ENCODE data around the gene ZNF710. TPM values are rescaled to one million over a fixed set of nuclear protein-coding genes. Genes with fewer than 3 reads are reported as not detected.
A peak's percentile ranks its signal among the peaks of the same experiment; 100 is the strongest.
"Not testable (repeated sequence)": the region's sequence is repeated elsewhere in the genome, so short reads cannot be mapped to it uniquely, and the experiment has no call there.

The ZNF710 gene, protein sequence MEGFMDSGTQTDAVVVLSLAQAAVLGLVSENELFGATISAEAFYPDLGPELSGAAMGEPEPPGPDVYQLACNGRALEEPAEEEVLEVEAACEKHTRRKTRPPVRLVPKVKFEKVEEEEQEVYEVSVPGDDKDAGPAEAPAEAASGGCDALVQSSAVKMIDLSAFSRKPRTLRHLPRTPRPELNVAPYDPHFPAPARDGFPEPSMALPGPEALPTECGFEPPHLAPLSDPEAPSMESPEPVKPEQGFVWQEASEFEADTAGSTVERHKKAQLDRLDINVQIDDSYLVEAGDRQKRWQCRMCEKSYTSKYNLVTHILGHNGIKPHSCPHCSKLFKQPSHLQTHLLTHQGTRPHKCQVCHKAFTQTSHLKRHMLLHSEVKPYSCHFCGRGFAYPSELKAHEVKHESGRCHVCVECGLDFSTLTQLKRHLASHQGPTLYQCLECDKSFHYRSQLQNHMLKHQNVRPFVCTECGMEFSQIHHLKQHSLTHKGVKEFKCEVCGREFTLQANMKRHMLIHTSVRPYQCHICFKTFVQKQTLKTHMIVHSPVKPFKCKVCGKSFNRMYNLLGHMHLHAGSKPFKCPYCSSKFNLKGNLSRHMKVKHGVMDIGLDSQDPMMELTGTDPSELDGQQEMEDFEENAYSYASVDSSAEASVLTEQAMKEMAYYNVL
- total RNA-seq = 36.2 and 45.5 TPM in 2 replicates

DNA sequence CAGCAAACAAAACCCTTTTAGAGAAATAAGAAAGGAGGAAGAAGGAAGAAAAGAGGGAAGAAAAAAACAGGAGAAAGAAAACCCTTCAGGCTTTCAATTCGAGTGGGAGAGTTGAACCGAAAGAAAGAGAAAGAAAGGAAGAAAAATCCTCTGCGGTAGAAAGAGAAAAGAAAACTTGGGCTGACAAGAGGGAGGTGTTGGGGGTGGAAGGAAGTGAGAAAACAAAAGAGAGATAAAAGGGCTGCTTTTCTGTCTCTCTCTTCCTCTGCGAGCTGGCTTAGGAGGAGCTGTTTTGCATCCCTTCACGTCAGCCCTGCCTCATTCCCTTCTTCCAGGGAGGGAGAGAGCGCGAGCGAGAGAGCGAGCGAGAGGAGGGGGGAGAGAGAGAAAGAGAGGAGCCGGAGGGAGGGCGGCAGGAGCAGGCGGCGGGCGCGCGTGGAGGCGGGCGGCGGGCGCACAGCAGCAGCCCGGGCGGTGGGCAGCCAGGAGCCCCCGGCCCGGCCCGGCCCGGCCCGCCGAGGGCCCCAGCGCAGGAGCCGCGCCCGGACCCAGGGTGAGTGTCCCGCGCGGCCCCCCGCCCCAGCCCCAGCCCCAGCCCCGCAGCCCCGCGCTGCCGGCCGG lies at the start of gene ZNF710:
TSS of gene ZNF710 (plus strand) at position 263 of the 621 bp plus-strand sequence. CDS start 65,814 bp downstream, outside the sequence.
- no peaks in the 10 kb centered on the region for H3K9me3 Mint-ChIP-seq
- intact Hi-C loops (cut with micrococcal nuclease) = loop anchor here (5.0 kb wide), 2 partner anchors 201 to 231 kb away; partner anchors contain the start of genes CIB1, GDPGP1 and SEMA4B

DNA sequence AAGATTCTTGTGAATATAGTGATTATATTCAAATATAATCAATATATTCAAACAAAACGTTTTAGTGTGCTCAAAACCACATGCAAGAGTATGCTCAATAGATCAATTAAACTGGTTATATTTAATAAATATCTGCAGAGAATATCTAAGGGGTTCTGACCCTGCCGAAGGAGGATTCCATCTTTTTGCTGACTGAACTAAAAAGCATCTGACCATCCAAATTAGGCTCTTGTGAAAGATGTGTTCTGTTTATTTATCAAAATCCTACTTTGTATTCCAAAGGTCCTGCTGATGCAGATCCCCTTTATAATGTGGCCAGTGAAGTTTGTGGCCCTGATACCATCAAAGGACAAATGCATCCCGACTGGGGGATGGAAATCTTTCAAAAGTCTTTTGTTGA lies 46.6 kb upstream of the ZNF710 start:
- Mint-ChIP-seq H3K27me3 (peaks cover 3% of the 10 kb centered on the region), H3K27ac (no peak overlapping the region), H3K4me3 (no peak overlapping the region), H3K4me1 (no peaks in the 10 kb centered on the region), H3K36me3 (ENCODE audit: low read depth) (no peaks in the 10 kb centered on the region), H3K9me3 (no peaks in the 10 kb centered on the region)
- TF ChIP-seq, protein P1, sequence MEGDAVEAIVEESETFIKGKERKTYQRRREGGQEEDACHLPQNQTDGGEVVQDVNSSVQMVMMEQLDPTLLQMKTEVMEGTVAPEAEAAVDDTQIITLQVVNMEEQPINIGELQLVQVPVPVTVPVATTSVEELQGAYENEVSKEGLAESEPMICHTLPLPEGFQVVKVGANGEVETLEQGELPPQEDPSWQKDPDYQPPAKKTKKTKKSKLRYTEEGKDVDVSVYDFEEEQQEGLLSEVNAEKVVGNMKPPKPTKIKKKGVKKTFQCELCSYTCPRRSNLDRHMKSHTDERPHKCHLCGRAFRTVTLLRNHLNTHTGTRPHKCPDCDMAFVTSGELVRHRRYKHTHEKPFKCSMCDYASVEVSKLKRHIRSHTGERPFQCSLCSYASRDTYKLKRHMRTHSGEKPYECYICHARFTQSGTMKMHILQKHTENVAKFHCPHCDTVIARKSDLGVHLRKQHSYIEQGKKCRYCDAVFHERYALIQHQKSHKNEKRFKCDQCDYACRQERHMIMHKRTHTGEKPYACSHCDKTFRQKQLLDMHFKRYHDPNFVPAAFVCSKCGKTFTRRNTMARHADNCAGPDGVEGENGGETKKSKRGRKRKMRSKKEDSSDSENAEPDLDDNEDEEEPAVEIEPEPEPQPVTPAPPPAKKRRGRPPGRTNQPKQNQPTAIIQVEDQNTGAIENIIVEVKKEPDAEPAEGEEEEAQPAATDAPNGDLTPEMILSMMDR (IDR thresholded peaks at IDR 0.05) = no peak
- DNase-seq (no peak), ATAC-seq (ENCODE audit: low read depth) (no peak)
- ChIA-PET POLR2A (no interaction called here), CTCF (no interaction called here)
- intact Hi-C loops (cut with micrococcal nuclease) = no loop called here

More for the DNA sequence above, at the start of gene ZNF710:
- peak within 1 kb of the TSS; percentile 97 for H3K4me3 Mint-ChIP-seq
- ChIA-PET POLR2A (interaction anchor here (0.5 to 5.3 kb wide), 12 partner anchors 12 to 116 kb away, joined by 3 to 73 read pairs (median 8); partner anchors contain the start of gene AP3S2), CTCF (interaction anchor here (2.2 kb wide), 1 partner anchor 71 kb away, joined by 9 read pairs; no protein-coding TSS in a partner anchor)
- TF ChIP-seq, protein P1 (IDR thresholded peaks at IDR 0.05) = no peak
- peaks cover 39% of the 10 kb centered on the region for H3K4me1 Mint-ChIP-seq
- H3K27me3 Mint-ChIP-seq = no peaks in the 10 kb centered on the region
- ATAC-seq (ENCODE audit: low read depth) = peak; percentile 26
- H3K27ac Mint-ChIP-seq = peak within 1 kb of the TSS; percentile 97
- H3K36me3 Mint-ChIP-seq (ENCODE audit: low read depth) = peaks cover 19% of the 10 kb centered on the region
- peak; percentile 49 for DNase-seq

DNA sequence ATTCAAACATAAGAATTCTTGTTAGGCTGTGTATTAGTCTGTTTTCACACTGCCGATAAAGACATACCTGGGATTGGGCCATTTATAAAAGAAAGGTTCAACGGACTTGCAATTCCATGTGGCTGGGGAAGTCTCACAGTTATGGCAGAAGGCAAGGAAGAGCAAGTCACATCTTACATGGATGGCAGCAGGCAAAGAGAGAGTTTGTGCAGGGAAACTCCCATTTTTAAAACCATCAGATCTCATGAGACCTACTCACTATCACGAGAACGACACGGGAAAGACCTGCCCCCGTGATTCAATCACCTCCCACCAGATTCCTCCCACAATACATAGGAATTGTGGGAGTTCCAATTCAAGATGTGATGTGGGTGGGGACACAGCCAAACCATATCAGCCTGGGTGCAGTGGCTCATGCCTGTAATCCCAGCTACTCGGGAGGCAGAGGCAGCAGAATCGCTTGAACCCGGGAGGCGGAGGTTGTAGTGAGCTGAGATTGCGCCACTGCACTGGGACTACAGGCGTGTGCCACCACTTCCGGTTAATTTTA lies 45.6 kb upstream of the ZNF710 start:
- H3K9me3 Mint-ChIP-seq; ATAC-seq (ENCODE audit: low read depth); intact Hi-C loops (cut with micrococcal nuclease); H3K4me3 Mint-ChIP-seq; H3K27ac Mint-ChIP-seq; H3K36me3 Mint-ChIP-seq (ENCODE audit: low read depth); DNase-seq; POLR2A ChIA-PET; H3K27me3 Mint-ChIP-seq; CTCF ChIA-PET; H3K4me1 Mint-ChIP-seq: not testable (repeated sequence)

DNA sequence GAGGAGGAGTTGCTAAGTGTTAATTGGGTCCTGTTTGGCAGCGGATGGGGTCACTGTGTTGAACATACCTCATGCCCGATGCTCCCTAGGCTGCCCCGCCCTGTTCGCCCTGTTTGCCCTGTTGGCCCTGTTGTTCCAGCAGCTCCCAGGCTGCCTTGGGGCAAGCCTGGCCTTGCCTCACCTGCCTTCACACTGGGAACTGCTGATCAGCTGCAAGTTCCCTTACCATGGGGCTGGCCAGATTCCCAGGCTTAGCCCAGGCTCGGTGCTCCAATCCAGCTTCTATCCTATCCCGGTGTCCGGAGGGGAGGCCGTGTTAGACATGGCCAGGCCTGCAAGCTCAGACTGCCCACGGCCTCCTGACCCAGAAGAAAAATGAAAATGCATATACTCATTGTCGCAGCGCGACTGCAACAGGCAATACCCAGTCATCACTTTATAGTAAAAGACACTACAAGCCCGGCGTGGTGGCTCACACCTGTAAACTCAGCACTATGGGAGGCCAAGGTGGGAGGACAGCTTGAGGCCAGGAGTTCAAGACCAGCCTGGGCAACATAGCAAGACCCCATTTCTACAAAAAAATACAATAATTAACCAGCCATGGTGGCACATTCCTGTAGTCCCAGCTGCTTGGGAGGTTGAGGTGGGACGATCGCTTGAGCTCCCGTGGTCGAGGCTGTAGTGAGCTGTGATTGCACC lies 42.9 kb upstream of the ZNF710 start:
- DNase-seq (no peak), ATAC-seq (ENCODE audit: low read depth) (no peak)
- H3K4me3 Mint-ChIP-seq = no peak overlapping the region
- no peaks in the 10 kb centered on the region for H3K4me1 Mint-ChIP-seq
- H3K36me3 Mint-ChIP-seq (ENCODE audit: low read depth) = no peaks in the 10 kb centered on the region
- H3K27me3 Mint-ChIP-seq = peaks cover 3% of the 10 kb centered on the region
- H3K27ac Mint-ChIP-seq = no peak overlapping the region
- no peaks in the 10 kb centered on the region for H3K9me3 Mint-ChIP-seq
- ChIA-PET CTCF (no interaction called here), POLR2A (interaction anchor here (0.6 kb wide), 1 partner anchor 162 kb away, joined by 4 read pairs; no protein-coding TSS in a partner anchor)
- TF ChIP-seq, protein P1 (IDR thresholded peaks at IDR 0.05) = no peak
- intact Hi-C loops (cut with micrococcal nuclease) = no loop called here

Measured in activated B cell treated with CpG ODN at 0.5 μM for 24 hours (primary cell).